Ovary (tissue), 3 donors: ENCODE measurements around the gene COQ10A.

Experiments used
- EP300 ChIP-seq: sonication (generic); formaldehyde crosslinking; IDR thresholded peaks from one replicate; pipeline ENCODE4 v1.6.1; 2017; ENCODE audit warnings: antibody characterized with exemption
- POLR2A ChIP-seq: fragments of 450-650 bp; IDR thresholded peaks from one replicate; pipeline ENCODE4 v1.6.1; 2017; ENCODE audit warnings: antibody characterized with exemption, mild to moderate bottlenecking, moderate library complexity
- TF ChIP-seq, protein P1 (sequence below), 3 donors: fragments of 450-650 bp in 2 of 3; fragments of 200-600 bp in 1 of 3; IDR thresholded peaks; one replicate each; pipeline versions ENCODE4 v1.5.1 to v1.8.0; 2016 to 2022; ENCODE audit warnings: antibody characterized with exemption in 3 of 3, mild to moderate bottlenecking in 1 of 3
- donor health status: DM: no; HTN: no; CAD: no.

DNA sequence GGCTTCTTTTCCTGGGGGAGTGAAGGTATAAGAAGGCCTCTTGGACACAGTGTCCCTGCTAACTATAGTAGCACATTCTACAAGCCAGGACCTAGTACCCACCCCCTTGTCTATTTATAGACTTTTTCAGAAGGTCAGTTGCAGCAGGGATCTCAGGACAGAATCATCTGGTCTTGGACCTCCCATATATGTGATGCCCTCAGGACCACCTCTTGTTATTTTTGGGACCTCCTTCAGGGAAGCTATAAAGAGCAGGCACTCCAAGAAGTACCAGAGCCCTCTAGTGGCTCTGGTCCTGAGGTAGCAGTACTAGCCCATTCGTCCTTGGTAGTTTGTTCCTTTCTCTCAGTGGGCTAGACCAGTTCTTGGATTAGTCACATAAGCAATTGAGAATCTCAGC lies 4.3 kb downstream of the COQ10A start:
- TF ChIP-seq EP300 (no peak), POLR2A (no peak)
- TF ChIP-seq, protein P1, sequence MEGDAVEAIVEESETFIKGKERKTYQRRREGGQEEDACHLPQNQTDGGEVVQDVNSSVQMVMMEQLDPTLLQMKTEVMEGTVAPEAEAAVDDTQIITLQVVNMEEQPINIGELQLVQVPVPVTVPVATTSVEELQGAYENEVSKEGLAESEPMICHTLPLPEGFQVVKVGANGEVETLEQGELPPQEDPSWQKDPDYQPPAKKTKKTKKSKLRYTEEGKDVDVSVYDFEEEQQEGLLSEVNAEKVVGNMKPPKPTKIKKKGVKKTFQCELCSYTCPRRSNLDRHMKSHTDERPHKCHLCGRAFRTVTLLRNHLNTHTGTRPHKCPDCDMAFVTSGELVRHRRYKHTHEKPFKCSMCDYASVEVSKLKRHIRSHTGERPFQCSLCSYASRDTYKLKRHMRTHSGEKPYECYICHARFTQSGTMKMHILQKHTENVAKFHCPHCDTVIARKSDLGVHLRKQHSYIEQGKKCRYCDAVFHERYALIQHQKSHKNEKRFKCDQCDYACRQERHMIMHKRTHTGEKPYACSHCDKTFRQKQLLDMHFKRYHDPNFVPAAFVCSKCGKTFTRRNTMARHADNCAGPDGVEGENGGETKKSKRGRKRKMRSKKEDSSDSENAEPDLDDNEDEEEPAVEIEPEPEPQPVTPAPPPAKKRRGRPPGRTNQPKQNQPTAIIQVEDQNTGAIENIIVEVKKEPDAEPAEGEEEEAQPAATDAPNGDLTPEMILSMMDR (IDR thresholded peaks at IDR 0.05) = no peak
